Activated naive CD4-positive, alpha-beta T cell treated with anti-CD3 and anti-CD28 coated beads for 36 hours (primary cell): ENCODE results near the gene MAP7D1. TPM values are rescaled to one million over a fixed set of nuclear protein-coding genes. Genes with fewer than 3 reads are reported as not detected.

Experiments
- CTCF ChIA-PET: fragments of 350-600 bp; sonication (Branson Sonifier 250); formaldehyde crosslinking; loops from one replicate; lab custom pipeline; 2021; ENCODE audit warnings: antibody characterized with exemption; lab: Charles Lee
- DNase-seq: peaks from one replicate; pipeline ENCODE4 v3.0.0-alpha.2; 2020
- H3K27ac Mint-ChIP-seq: one replicate; pipeline ENCODE4 v1.8.0; 2021; ENCODE audit warnings: mild to moderate bottlenecking, mixed read lengths
- H3K27me3 Mint-ChIP-seq: one replicate; pipeline ENCODE4 v1.8.0; 2021; ENCODE audit warnings: low read depth, mixed read lengths
- H3K36me3 Mint-ChIP-seq: one replicate; pipeline ENCODE4 v1.8.0; 2021; ENCODE audit warnings: low read depth, mixed read lengths
- H3K4me1 Mint-ChIP-seq: one replicate; pipeline ENCODE4 v1.8.0; 2021; ENCODE audit warnings: low read depth, mixed read lengths
- H3K4me3 Mint-ChIP-seq: one replicate; pipeline ENCODE4 v1.8.0; 2021; ENCODE audit warnings: mild to moderate bottlenecking, moderate library complexity, mixed read lengths
- H3K9me3 Mint-ChIP-seq: one replicate; pipeline ENCODE4 v1.8.0; 2021; ENCODE audit warnings: mixed read lengths
- intact Hi-C: fragments of 100-400 bp; cut with micrococcal nuclease; formaldehyde crosslinking; loops from one replicate; pipeline ENCODE4 v1.15.1; 2023
- total RNA-seq, 2 experiments: library from RNA; stranded (reverse); gene quantifications; one replicate each; pipeline ENCODE4 v1.2.3, GENCODE V29; 2021

The MAP7D1 gene
- total RNA-seq, 2 experiments from 2014 or later: 106 TPM

GRCh38 chr1:36199934-36200741, 44.2 kb downstream of the MAP7D1 start:
- Mint-ChIP-seq H3K27ac (no peak overlapping the region), H3K9me3 (no peaks in the 10 kb centered on the region), H3K36me3 (no peaks in the 10 kb centered on the region), H3K4me3 (no peak overlapping the region), H3K27me3 (no peaks in the 10 kb centered on the region), H3K4me1 (peaks cover under 1% of the 10 kb centered on the region)
- DNase-seq: no peak
- intact Hi-C loops: no loop called here
- CTCF ChIA-PET: interaction anchor here (0.6 kb wide), 1 partner anchor 189 kb away, joined by 3 read pairs; no protein-coding TSS in a partner anchor

GRCh38 chr1:36203027-36203553, 47.1 kb downstream of the MAP7D1 start:
- DNase-seq: no peak
- Mint-ChIP-seq H3K36me3 (no peaks in the 10 kb centered on the region), H3K9me3 (no peaks in the 10 kb centered on the region), H3K4me3 (no peak overlapping the region), H3K27ac (no peak overlapping the region), H3K4me1 (peaks cover 15% of the 10 kb centered on the region), H3K27me3 (no peaks in the 10 kb centered on the region)
- intact Hi-C loops: no loop called here
- CTCF ChIA-PET: interaction anchor here (1.3 kb wide), 1 partner anchor 15 kb away, joined by 4 read pairs; no protein-coding TSS in a partner anchor

- Mint-ChIP-seq H3K4me3 (no peak overlapping the region), H3K36me3 (no peaks in the 10 kb centered on the region), H3K9me3 (no peaks in the 10 kb centered on the region), H3K27me3 (no peaks in the 10 kb centered on the region), H3K27ac (no peak overlapping the region), H3K4me1 (peaks cover 15% of the 10 kb centered on the region)
- DNase-seq: no peak
- intact Hi-C loops: no loop called here
- CTCF ChIA-PET: interaction anchor here (1.3 kb wide), 1 partner anchor 16 kb away, joined by 4 read pairs; no protein-coding TSS in a partner anchor
Observed at GRCh38 chr1:36203554-36204346, 47.8 kb downstream of the MAP7D1 start.

- no peaks in the 10 kb centered on the region for H3K36me3 Mint-ChIP-seq
- H3K4me1 Mint-ChIP-seq: peaks cover 15% of the 10 kb centered on the region
- intact Hi-C loops: no loop called here
- H3K27me3 Mint-ChIP-seq: no peaks in the 10 kb centered on the region
- H3K9me3 Mint-ChIP-seq: no peaks in the 10 kb centered on the region
- DNase-seq: no peak
- CTCF ChIA-PET: no interaction called here
- H3K4me3 Mint-ChIP-seq: no peak overlapping the region
- no peak overlapping the region for H3K27ac Mint-ChIP-seq
Observed at GRCh38 chr1:36204347-36204909, 48.5 kb downstream of the MAP7D1 start.

GRCh38 chr1:36206323-36206858, 50.4 kb downstream of the MAP7D1 start:
- intact Hi-C loops: loop anchor here (5.0 kb wide), 1 partner anchor 81 kb away; no protein-coding TSS in a partner anchor
- Mint-ChIP-seq H3K27ac (peak overlapping the region; percentile 70), H3K27me3 (no peaks in the 10 kb centered on the region), H3K4me1 (peaks cover 15% of the 10 kb centered on the region), H3K4me3 (no peak overlapping the region), H3K9me3 (no peaks in the 10 kb centered on the region), H3K36me3 (no peaks in the 10 kb centered on the region)
- CTCF ChIA-PET: interaction anchor here (0.6 to 1.3 kb wide), 4 partner anchors 18 to 156 kb away, joined by 3 to 6 read pairs (median 4); partner anchors contain the start of gene TRAPPC3
- no peak for DNase-seq

- Mint-ChIP-seq H3K4me3 (no peak overlapping the region), H3K27me3 (no peaks in the 10 kb centered on the region), H3K27ac (no peak overlapping the region), H3K36me3 (no peaks in the 10 kb centered on the region), H3K4me1 (peaks cover 15% of the 10 kb centered on the region), H3K9me3 (no peaks in the 10 kb centered on the region)
- DNase-seq: no peak
- CTCF ChIA-PET: interaction anchor here (0.6 to 0.9 kb wide), 3 partner anchors 58 to 217 kb away, joined by 3 to 6 read pairs (median 3); partner anchors contain the start of gene TRAPPC3
- intact Hi-C loops: loop anchor here (5.0 kb wide), 1 partner anchor 80 kb away; no protein-coding TSS in a partner anchor
Observed at GRCh38 chr1:36207339-36207738, 51.4 kb downstream of the MAP7D1 start.

- Mint-ChIP-seq H3K27ac (no peak overlapping the region), H3K9me3 (no peaks in the 10 kb centered on the region), H3K4me3 (no peak overlapping the region), H3K4me1 (peaks cover 15% of the 10 kb centered on the region), H3K27me3 (no peaks in the 10 kb centered on the region), H3K36me3 (no peaks in the 10 kb centered on the region)
- CTCF ChIA-PET: no interaction called here
- intact Hi-C loops: loop anchor here (5.0 kb wide), 1 partner anchor 78 kb away; no protein-coding TSS in a partner anchor
- no peak for DNase-seq
Observed at GRCh38 chr1:36208978-36209703, 53.2 kb downstream of the MAP7D1 start.

GRCh38 chr1:36211307-36211706, 55.3 kb downstream of the MAP7D1 start:
- intact Hi-C loops: no loop called here
- Mint-ChIP-seq H3K36me3 (no peaks in the 10 kb centered on the region), H3K4me3 (no peak overlapping the region), H3K27ac (no peak overlapping the region), H3K4me1 (peaks cover 10% of the 10 kb centered on the region), H3K9me3 (no peaks in the 10 kb centered on the region), H3K27me3 (no peaks in the 10 kb centered on the region)
- no peak for DNase-seq
- CTCF ChIA-PET: interaction anchor here (0.6 to 1.6 kb wide), 4 partner anchors 12 to 89 kb away, joined by 3 to 5 read pairs (median 4); no protein-coding TSS in a partner anchor

GRCh38 chr1:36211841-36212240, 55.9 kb downstream of the MAP7D1 start:
- Mint-ChIP-seq H3K4me3 (no peak overlapping the region), H3K36me3 (no peaks in the 10 kb centered on the region), H3K4me1 (peaks cover 4% of the 10 kb centered on the region), H3K27ac (no peak overlapping the region), H3K27me3 (no peaks in the 10 kb centered on the region), H3K9me3 (no peaks in the 10 kb centered on the region)
- no peak for DNase-seq
- CTCF ChIA-PET: interaction anchor here (0.6 to 1.6 kb wide), 4 partner anchors 11 to 402 kb away, joined by 3 to 5 read pairs (median 4); no protein-coding TSS in a partner anchor
- intact Hi-C loops: no loop called here

- H3K27ac Mint-ChIP-seq: no peak overlapping the region
- peaks cover 4% of the 10 kb centered on the region for H3K4me1 Mint-ChIP-seq
- H3K27me3 Mint-ChIP-seq: no peaks in the 10 kb centered on the region
- no peaks in the 10 kb centered on the region for H3K36me3 Mint-ChIP-seq
- DNase-seq: no peak
- intact Hi-C loops: no loop called here
- H3K9me3 Mint-ChIP-seq: no peaks in the 10 kb centered on the region
- CTCF ChIA-PET: interaction anchor here (0.7 to 1.6 kb wide), 2 partner anchors 25 to 108 kb away, joined by 3 to 5 read pairs; no protein-coding TSS in a partner anchor
- no peak overlapping the region for H3K4me3 Mint-ChIP-seq
Observed at GRCh38 chr1:36212782-36213181, 56.8 kb downstream of the MAP7D1 start.

- H3K9me3 Mint-ChIP-seq: no peaks in the 10 kb centered on the region
- intact Hi-C loops: no loop called here
- DNase-seq: no peak
- H3K27ac Mint-ChIP-seq: no peak overlapping the region
- H3K4me3 Mint-ChIP-seq: no peak overlapping the region
- H3K27me3 Mint-ChIP-seq: no peaks in the 10 kb centered on the region
- no peaks in the 10 kb centered on the region for H3K36me3 Mint-ChIP-seq
- peaks cover 9% of the 10 kb centered on the region for H3K4me1 Mint-ChIP-seq
- CTCF ChIA-PET: no interaction called here
Observed at GRCh38 chr1:36217670-36218069, 61.7 kb downstream of the MAP7D1 start.
